ENCODE results near the gene DOK5. TPM values are rescaled to one million over a fixed set of nuclear protein-coding genes. Genes with fewer than 3 reads are reported as not detected.

DOK5 gene
- total and polyA plus RNA-seq, 10 of the 15 experiments (the other 5 are each of a cell fraction or from before 2014, with no cell fraction given) = 0.03 TPM; not detected in 9

DNA sequence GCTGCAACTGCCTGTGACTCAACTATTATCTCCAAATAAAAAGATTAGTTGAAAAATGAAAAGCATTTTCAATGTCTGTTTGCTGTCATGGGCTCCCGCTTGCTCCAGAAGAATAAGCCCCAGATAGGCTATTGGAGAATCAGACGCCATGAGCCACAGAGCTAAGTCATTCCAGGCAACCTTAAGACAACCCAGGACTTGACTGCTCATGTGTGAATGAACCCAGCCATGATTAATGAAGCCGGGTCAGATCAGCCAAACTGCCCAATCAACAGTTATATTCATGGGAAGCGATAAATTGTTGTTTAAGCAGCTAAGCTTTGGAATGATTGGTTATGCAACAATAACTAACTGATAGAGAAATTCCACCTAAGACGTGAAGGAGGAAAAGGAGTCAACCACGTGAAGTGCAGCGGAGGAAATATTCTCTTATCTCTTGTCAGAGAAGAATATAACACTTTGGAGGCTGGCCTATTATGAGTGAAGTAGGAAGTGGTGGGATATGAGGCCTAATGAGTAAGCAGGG lies 64.2 kb downstream of the DOK5 start:
- Histone ChIP-seq H3K4me1 (ENCODE audit: control insufficient read depth, insufficient read depth, low read length) (no peaks in the 10 kb centered on the region), H3K79me2 (ENCODE audit: control insufficient read depth, insufficient read depth, low read length) (no peaks in the 10 kb centered on the region), H3K9ac (ENCODE audit: control insufficient read depth, insufficient read depth, low read length) (no peak overlapping the region), H4K20me1 (ENCODE audit: control insufficient read depth, insufficient read depth) (no peaks in the 10 kb centered on the region), H3K27me3 (replicated peaks in 1 of 2; ENCODE audit: control insufficient read depth in 2 of 2, insufficient read depth in 2 of 2, low read length in 1 of 2) (no peaks in the 10 kb centered on the region), H3K36me3 (ENCODE audit: control insufficient read depth in 2 of 2, insufficient read depth in 2 of 2, low read length in 1 of 2) (no peaks in the 10 kb centered on the region), H3K27ac (ENCODE audit: control insufficient read depth, insufficient read depth) (no peak overlapping the region), H3K4me2 (ENCODE audit: control insufficient read depth, insufficient read depth) (no peak overlapping the region), H3K4me3 (no peak overlapping the region), H2AFZ (ENCODE audit: control insufficient read depth, low read depth, low read length) (no peak overlapping the region), H3K9me3 (replicated peaks; ENCODE audit: control insufficient read depth, insufficient read depth, low read length) (no peaks in the 10 kb centered on the region)
- POLR2A ChIA-PET = no interaction called here
- DNase-seq (ENCODE audit: low read depth, low spot score) (no peak), ATAC-seq (no peak), FAIRE-seq (no peak)
- SMC1A ChIA-PET (ENCODE audit: uncharacterized antibody, unreplicated experiment) = no interaction called here
- BruUV-seq (replicated peaks) = no TSS peak
- intact Hi-C loops (cut with micrococcal nuclease; ENCODE audit: unreplicated experiment) = no loop called here
- CTCF ChIA-PET = interaction anchor here (0.5 kb wide), 1 partner anchor 108 kb away, joined by 3 read pairs; no protein-coding TSS in a partner anchor
- TF ChIP-seq NFXL1 (IDR thresholded peaks at IDR 0.05; ENCODE audit: borderline replicate concordance) (0 out of 2 replicates have a peak, but pooled peaks have one; percentile 57), STAT3 (IDR thresholded peaks at IDR 0.05; ENCODE audit: low read depth, low read length) (no peak), NRF1 (conservative IDR thresholded peaks at IDR 0.05; ENCODE audit: low read depth, low read length) (no peak)
- WGBS (ENCODE audit: insufficient coverage, insufficient replicate concordance, low lambda C conversion rate, missing lambda C conversion rate) = 23% methylated on average over 7 of the region's 7 CpGs
- RAD21 ChIA-PET (ENCODE audit: unreplicated experiment) = no interaction called here
- in situ Hi-C loops (cut with MboI) = no loop called here

DNA sequence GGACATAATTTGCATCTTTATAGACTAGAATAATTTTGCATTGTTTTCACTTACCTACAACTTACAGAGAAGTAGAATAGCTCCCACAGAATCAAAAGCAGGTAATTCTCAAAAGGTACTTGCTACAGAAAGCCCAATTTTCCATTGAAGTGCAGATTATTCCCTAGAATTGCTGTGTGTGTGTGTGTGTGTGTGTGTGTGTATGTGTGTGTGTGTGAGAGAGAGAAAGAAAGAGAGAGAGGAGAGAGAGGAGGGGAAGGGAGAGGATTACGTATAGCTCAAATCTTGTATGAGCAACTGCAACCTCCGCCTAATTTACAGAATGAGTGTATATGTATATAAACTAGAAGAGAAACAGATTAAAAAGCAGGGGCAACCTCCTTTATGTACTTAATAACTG lies 68.0 kb downstream of the DOK5 start:
- no peak overlapping the region for H3K4me3 ChIP-seq
- ChIA-PET SMC1A (ENCODE audit: uncharacterized antibody, unreplicated experiment) (no interaction called here), POLR2A (no interaction called here), CTCF (no interaction called here), RAD21 (ENCODE audit: unreplicated experiment) (no interaction called here)
- no peak overlapping the region for H3K27ac ChIP-seq (ENCODE audit: control insufficient read depth, insufficient read depth)
- FAIRE-seq (no peak), ATAC-seq (no peak), DNase-seq (ENCODE audit: low read depth, low spot score) (no peak)
- no peaks in the 10 kb centered on the region for H3K9me3 ChIP-seq (replicated peaks; ENCODE audit: control insufficient read depth, insufficient read depth, low read length)
- no peaks in the 10 kb centered on the region for H3K79me2 ChIP-seq (ENCODE audit: control insufficient read depth, insufficient read depth, low read length)
- H3K27me3 ChIP-seq (replicated peaks in 1 of 2; ENCODE audit: control insufficient read depth in 2 of 2, insufficient read depth in 2 of 2, low read length in 1 of 2) = no peaks in the 10 kb centered on the region
- no TSS peak for BruUV-seq (replicated peaks)
- 53% methylated on average over 2 of the region's 2 CpGs for WGBS (ENCODE audit: insufficient coverage, insufficient replicate concordance, low lambda C conversion rate, missing lambda C conversion rate)
- H2AFZ ChIP-seq (ENCODE audit: control insufficient read depth, low read depth, low read length) = no peak overlapping the region
- in situ Hi-C loops (cut with MboI) (no loop called here), intact Hi-C loops (cut with micrococcal nuclease; ENCODE audit: unreplicated experiment) (no loop called here)
- no peaks in the 10 kb centered on the region for H4K20me1 ChIP-seq (ENCODE audit: control insufficient read depth, insufficient read depth)
- no peak overlapping the region for H3K4me2 ChIP-seq (ENCODE audit: control insufficient read depth, insufficient read depth)
- no peaks in the 10 kb centered on the region for H3K36me3 ChIP-seq (ENCODE audit: control insufficient read depth in 2 of 2, insufficient read depth in 2 of 2, low read length in 1 of 2)
- H3K9ac ChIP-seq (ENCODE audit: control insufficient read depth, insufficient read depth, low read length) = no peak overlapping the region
- no peaks in the 10 kb centered on the region for H3K4me1 ChIP-seq (ENCODE audit: control insufficient read depth, insufficient read depth, low read length)
- TF ChIP-seq POLR2A (IDR thresholded peaks at IDR 0.05; ENCODE audit: low read depth, low read length) (no peak), SIN3A (IDR thresholded peaks at IDR 0.05; ENCODE audit: low read depth, low read length) (no peak), RCOR1 (conservative IDR thresholded peaks at IDR 0.05; ENCODE audit: low read depth, low read length) (no peak), MYC (IDR thresholded peaks at IDR 0.05; ENCODE audit: insufficient read depth, insufficient read length, insufficient replicate concordance, low read length, severe bottlenecking) (no peak), EP300 (IDR thresholded peaks at IDR 0.05; ENCODE audit: borderline replicate concordance in 1 of 2, control insufficient read depth in 1 of 2, low read depth in 2 of 2, low read length in 2 of 2) (no peak), ETV6 (conservative IDR thresholded peaks at IDR 0.05 in 1 of 2, IDR thresholded peaks at IDR 0.05 in 1 of 2; ENCODE audit: borderline replicate concordance in 1 of 2, low read depth in 1 of 2) (no peak), FOXM1 (IDR thresholded peaks at IDR 0.05; ENCODE audit: low read depth, low read length) (no peak), TCF7 (IDR thresholded peaks at IDR 0.05; ENCODE audit: borderline replicate concordance) (no peak)
- TF ChIP-seq, protein P1, sequence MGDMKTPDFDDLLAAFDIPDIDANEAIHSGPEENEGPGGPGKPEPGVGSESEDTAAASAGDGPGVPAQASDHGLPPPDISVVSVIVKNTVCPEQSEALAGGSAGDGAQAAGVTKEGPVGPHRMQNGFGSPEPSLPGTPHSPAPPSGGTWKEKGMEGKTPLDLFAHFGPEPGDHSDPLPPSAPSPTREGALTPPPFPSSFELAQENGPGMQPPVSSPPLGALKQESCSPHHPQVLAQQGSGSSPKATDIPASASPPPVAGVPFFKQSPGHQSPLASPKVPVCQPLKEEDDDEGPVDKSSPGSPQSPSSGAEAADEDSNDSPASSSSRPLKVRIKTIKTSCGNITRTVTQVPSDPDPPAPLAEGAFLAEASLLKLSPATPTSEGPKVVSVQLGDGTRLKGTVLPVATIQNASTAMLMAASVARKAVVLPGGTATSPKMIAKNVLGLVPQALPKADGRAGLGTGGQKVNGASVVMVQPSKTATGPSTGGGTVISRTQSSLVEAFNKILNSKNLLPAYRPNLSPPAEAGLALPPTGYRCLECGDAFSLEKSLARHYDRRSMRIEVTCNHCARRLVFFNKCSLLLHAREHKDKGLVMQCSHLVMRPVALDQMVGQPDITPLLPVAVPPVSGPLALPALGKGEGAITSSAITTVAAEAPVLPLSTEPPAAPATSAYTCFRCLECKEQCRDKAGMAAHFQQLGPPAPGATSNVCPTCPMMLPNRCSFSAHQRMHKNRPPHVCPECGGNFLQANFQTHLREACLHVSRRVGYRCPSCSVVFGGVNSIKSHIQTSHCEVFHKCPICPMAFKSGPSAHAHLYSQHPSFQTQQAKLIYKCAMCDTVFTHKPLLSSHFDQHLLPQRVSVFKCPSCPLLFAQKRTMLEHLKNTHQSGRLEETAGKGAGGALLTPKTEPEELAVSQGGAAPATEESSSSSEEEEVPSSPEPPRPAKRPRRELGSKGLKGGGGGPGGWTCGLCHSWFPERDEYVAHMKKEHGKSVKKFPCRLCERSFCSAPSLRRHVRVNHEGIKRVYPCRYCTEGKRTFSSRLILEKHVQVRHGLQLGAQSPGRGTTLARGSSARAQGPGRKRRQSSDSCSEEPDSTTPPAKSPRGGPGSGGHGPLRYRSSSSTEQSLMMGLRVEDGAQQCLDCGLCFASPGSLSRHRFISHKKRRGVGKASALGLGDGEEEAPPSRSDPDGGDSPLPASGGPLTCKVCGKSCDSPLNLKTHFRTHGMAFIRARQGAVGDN (IDR thresholded peaks at IDR 0.05) = no peak
- TF ChIP-seq, protein P2, sequence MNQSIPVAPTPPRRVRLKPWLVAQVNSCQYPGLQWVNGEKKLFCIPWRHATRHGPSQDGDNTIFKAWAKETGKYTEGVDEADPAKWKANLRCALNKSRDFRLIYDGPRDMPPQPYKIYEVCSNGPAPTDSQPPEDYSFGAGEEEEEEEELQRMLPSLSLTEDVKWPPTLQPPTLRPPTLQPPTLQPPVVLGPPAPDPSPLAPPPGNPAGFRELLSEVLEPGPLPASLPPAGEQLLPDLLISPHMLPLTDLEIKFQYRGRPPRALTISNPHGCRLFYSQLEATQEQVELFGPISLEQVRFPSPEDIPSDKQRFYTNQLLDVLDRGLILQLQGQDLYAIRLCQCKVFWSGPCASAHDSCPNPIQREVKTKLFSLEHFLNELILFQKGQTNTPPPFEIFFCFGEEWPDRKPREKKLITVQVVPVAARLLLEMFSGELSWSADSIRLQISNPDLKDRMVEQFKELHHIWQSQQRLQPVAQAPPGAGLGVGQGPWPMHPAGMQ (IDR thresholded peaks at IDR 0.05; ENCODE audit: borderline replicate concordance) = no peak
